CD4-positive, alpha-beta T cell treated with Interleukin-15 for 4 hours (primary cell): ENCODE data around the gene BCAN.

ENCODE experiments used
- DNase-seq: peaks from one replicate; pipeline ENCODE4 v3.0.0-alpha.2; 2020; ENCODE audit warnings: low spot score

BCAN gene

DNA sequence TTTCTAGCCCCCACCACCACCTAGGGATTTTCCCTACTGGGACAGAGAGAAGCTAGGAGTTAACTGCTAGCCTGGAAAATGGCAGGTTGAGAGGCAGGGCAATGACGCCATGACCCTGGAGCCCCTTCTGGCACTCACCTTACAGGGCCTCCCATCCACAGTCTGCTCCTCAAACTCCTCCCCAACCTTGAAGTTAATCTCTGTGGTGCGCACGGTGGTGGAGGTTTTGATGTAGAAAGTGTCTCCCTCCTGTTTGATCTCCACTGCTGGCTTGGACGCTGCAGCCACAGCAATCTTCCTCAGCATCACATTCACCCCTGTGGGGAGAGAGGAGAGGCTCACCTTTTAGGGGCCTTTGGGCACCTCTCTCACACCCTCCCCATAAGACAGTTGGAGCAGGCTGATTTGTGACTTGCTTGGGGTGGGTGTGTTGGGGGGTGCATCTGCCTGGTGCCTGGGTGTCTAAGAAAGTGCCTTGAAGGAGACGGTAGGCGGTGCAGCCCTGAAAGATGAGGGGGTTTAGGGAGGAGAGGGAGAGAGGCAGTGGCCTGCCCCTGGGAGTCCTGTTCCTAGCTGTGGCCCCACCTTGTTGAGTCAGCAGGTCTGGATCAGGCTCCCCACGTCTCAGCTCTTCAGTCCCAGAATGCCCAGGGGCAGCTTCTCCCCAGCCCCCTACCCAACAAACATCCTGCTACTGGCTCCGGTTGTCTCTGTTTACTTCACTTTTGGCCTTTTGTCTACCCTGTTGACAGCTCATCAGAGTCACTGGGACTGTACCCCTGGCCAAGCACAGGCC is 59.0 kb downstream of the BCAN start:
- DNase-seq: no peak

- DNase-seq: no peak
These were observed 61.4 kb downstream of the BCAN start for GRCh38 chr1:156703336-156703735.

GRCh38 chr1:156703741-156704140 is 61.8 kb downstream of the BCAN start:
- DNase-seq: no peak

GRCh38 chr1:156704166-156704711 is 62.3 kb downstream of the BCAN start:
- DNase-seq: no peak

DNA sequence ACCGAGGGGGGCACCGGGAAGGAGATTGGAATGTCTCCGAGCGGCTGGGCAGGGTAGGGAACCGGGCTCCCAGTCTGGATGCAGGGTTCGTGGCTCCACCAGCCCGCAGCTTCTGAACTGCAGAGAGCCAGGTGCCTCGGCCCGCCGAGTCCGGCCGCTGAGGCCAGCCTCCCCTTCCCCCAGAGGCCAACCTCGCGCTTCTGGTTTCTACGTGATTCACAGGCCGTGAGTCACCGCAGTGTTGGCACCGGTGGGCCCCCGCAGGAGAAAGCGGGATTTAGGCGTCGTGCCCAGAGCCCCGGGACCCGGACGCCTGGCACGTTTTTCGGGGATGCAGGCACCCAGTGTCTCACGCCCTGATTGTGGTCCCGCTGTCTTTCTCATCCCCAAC is 63.0 kb downstream of the BCAN start:
- peak; percentile 27 for DNase-seq

- no peak for DNase-seq
These were observed 63.5 kb downstream of the BCAN start, which contains the start of gene CRABP2 for GRCh38 chr1:156705321-156705917. CRABP2 (minus strand) TSS chr1:156705583; CDS start chr1:156705446, 137 bp downstream.

DNA sequence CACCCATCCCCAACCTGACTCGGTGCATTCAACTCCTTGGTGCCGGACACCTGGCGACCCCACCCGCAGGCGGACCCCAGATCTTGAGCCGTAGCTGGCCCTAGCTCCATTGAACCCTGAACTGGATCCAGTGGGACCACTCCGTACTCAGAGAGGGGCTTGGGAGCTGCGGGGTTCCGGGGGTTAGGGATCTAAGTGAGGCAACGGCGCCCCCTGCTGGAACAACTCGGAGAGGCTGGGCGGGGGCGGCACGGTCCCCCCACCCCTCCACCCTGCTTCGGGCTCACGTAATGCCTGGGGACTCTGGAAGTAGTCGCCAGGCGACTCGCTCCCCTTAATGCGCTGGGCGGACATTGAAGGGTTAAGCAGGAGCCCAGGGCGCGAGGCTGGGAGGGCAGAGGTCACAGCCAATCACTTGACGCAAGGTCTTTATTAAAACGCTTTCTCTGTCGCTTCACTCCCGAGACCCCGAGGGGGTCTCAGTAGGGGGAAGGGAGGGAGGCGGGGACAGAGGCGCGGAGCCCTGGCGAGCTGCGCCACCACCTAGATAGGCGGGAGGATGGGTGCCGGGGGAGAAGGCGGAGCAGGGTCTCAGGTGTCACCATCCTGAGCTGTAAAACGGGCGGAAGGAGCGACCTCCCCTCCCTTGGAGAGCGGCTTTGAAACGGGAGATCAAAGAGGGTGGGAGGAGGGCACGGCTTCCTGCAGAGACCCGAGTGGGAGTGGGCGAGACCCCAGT is 64.2 kb downstream of the BCAN start:
- peak; percentile 54 for DNase-seq

DNA sequence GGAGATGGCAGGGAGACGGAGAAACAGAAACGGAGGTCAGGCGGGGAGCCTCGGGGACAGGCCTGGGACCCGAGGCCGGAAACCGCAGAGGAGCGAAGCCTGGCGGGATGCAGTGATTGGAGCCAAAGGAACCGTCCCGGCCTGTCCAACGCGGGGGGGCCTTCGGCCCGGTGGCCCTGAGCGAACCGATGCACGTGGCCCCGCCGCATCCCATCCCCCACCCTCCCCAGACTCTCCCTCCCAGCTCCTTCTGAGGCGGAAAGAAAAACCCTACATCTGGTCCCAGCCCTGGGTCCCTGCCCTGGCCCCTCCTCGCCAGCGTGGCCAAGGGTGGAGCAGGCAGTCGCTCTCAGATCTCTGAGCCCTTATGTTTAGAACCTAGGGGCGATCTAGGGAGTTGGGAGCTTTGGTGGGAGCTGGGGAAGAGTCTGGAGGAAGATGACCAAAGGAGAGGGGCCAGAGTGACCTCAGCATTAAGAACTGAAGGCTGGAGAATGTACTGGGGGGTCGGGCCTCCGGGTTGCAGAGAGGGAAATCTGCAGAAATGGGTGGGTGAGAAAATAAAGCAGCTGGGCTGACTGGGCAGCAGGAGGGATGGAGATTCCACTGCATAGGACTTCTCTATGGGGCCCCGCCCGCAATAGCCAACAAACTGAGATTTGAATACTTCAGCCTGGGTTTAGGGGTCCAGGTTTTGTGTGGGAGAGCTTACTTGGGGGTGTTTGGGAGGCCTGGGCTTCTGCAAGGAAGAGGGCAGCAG is 64.9 kb downstream of the BCAN start:
- DNase-seq: no peak

DNA sequence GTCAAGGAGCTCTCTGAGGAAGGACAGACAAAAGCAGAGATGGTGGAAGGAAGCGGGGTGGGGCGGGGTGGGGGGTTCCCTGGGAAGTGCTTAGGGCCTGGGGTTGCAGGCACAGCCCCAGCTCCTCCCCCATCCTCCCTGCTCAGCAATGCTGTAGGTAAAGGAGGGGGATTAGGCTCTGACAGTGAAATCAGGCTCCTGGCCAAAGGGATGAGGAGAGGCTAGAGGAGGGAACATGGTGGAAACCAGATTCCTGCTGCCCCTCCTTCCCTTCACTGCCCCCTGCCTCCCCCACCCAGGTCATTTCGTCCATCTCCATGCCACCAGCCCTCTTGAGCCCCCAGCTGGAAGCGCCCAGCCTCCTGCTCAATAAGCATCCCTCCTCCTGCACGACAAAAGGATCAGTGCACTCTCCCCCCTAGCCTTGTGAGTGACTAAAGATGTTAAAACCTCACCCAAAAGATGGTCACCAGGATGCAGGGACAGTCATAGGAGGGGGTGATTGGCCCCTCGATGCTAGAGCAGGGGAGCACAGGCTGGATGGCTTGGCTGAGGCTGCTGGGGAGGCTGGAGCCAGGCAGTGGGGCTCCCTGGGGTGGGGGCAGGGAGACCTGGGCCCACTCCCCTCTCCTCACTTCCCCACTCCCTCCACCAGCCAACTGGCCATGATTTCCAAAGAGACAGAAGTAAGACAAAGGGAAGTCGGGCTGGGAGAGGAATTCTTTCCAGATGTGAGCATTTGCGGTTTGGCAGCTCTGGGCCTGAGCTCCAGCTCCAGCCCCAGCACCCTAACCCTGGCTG is 65.7 kb downstream of the BCAN start:
- no peak for DNase-seq

- DNase-seq: no peak
These were observed 66.3 kb downstream of the BCAN start for GRCh38 chr1:156708218-156708661.

- DNase-seq: no peak
These were observed 67.1 kb downstream of the BCAN start for GRCh38 chr1:156709031-156709430.
